ENCODE results near the gene CRLF1.
"Not testable (repeated sequence)": the region's sequence is repeated elsewhere in the genome, so short reads cannot be mapped to it uniquely, and the experiment has no call there.

Gene CRLF1

GRCh38 chr19:18608805-18609716, 2.5 kb upstream of the CRLF1 start:
- DNase-seq (ENCODE audit: low read depth): no peak

- DNase-seq (ENCODE audit: low read depth): no peak
These were observed 1.7 kb upstream of the CRLF1 start for GRCh38 chr19:18608102-18608804.

- DNase-seq (ENCODE audit: low read depth): no peak
These were observed 865 bp upstream of the CRLF1 start for GRCh38 chr19:18607226-18608101.

- no peak for DNase-seq (ENCODE audit: low read depth)
These were observed 886 bp downstream of the CRLF1 start for GRCh38 chr19:18605546-18606280.

- DNase-seq (ENCODE audit: low read depth): no peak
These were observed 1.4 kb downstream of the CRLF1 start for GRCh38 chr19:18605196-18605545.

- DNase-seq (ENCODE audit: low read depth): no peak
These were observed 1.8 kb downstream of the CRLF1 start for GRCh38 chr19:18604820-18605159.

GRCh38 chr19:18603958-18604819, 2.4 kb downstream of the CRLF1 start:
- no peak for DNase-seq (ENCODE audit: low read depth)

GRCh38 chr19:18603255-18603957, 3.2 kb downstream of the CRLF1 start:
- peak; percentile 31 for DNase-seq (ENCODE audit: low read depth)

- no peak for DNase-seq (ENCODE audit: low read depth)
These were observed 4.7 kb downstream of the CRLF1 start for GRCh38 chr19:18601875-18602274.

- DNase-seq (ENCODE audit: low read depth): not testable (repeated sequence)
These were observed 5.8 kb downstream of the CRLF1 start for GRCh38 chr19:18600692-18601397.

GRCh38 chr19:18599485-18599884, 7.1 kb downstream of the CRLF1 start:
- no peak for DNase-seq (ENCODE audit: low read depth)

GRCh38 chr19:18597809-18598660, 8.6 kb downstream of the CRLF1 start:
- no peak for DNase-seq (ENCODE audit: low read depth)

GRCh38 chr19:18596752-18597157, 9.8 kb downstream of the CRLF1 start:
- peak; percentile 37 for DNase-seq (ENCODE audit: low read depth)

GRCh38 chr19:18595475-18595874, 11.1 kb downstream of the CRLF1 start:
- no peak for DNase-seq (ENCODE audit: low read depth)

GRCh38 chr19:18594824-18595373, 11.7 kb downstream of the CRLF1 start:
- no peak for DNase-seq (ENCODE audit: low read depth)

- peak; percentile 83 for DNase-seq (ENCODE audit: low read depth)
These were observed 12.3 kb downstream of the CRLF1 start for GRCh38 chr19:18594096-18594823.

GRCh38 chr19:18593367-18594095, 13.1 kb downstream of the CRLF1 start:
- no peak for DNase-seq (ENCODE audit: low read depth)

Measured in iris pigment epithelial cell (primary cell).